ENCODE data around the gene GABRG1.

GABRG1 gene

GRCh38 chr4:46123913-46124755 is at the start of gene GABRG1:
Gene GABRG1, minus strand, starts transcription at chr4:46124054. Its CDS starts 141 bp downstream, at chr4:46123913.
- no peak for DNase-seq

GRCh38 chr4:46146993-46147392 is 23.1 kb upstream of the GABRG1 start:
- no peak for DNase-seq

GRCh38 chr4:46131498-46132057 is 7.7 kb upstream of the GABRG1 start:
- no peak for DNase-seq

DNA sequence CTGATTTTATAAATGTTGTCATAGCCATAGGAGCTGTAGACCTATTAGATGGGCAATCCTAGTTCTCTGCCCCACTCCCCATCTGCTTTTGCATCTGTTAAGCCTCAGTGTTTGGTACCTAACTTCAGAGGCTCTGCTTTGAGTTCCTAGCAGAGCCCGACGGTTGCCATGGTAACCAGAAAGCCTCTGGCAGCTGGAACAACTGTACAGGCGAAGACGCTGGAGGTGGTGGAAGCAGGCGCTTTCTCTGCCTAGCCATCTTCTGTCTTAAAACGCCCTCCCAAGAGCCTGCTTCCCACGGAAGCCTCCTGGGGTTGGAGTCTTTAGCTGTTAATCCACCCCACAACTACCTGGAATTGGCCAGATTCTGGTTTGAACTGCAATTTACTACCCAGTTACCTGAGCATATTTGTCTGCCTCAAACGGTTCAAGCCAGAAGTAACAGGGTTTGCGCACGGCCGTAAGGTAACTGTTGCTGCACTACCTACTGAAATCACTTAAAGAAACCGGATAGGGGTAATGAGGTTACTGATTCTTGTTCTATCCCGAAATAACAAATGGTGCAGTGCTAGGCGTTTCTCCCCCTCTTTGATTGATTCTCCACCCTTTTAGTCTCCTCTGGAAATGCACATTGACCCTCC is 1.0 kb upstream of the GABRG1 start:
- no peak for DNase-seq

- no peak for DNase-seq
Observed at GRCh38 chr4:46081674-46082073, 42.2 kb downstream of the GABRG1 start.

DNA sequence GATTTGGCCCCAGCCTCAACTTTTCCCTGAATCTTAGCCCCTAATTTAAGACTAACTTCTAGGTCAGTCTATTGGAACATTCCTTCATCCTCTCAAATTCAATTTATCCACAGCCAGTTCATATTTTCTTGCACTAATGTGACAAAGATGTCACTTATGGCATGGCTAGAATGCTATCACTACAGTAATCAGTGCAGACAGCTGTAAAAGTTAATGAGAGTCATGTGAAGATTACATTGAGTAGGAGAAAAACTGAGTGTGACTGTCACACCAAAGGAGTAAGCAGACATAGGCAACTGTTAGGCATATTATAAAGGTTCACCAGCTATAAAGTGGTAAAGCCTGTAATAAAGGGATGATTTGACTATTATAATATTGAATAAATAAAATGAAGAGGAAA is 42.6 kb downstream of the GABRG1 start:
- DNase-seq: no peak

- no peak for DNase-seq
Observed at GRCh38 chr4:46073778-46074177, 50.1 kb downstream of the GABRG1 start.

DNA sequence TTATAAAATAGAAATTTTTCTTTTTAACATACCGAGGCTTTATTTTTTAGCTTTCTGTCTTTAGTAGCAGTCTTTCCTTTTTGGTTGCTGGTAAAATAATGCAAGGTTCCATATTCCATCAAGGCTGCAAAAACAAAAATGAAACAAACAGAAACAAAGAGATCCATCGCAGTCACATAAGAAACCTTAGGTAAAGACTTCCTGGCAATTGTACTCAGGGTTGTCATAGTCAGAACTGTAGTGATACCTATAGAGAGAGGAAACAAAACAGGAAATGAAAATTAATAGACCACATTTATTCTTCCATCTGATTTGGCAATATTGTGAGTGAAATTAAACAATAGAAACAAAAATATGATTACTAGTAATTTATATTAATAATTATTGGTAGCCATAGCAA is 72.5 kb downstream of the GABRG1 start:
- no peak for DNase-seq

GRCh38 chr4:46032056-46032455 is 91.8 kb downstream of the GABRG1 start:
- no peak for DNase-seq

- no peak for DNase-seq
Observed at GRCh38 chr4:46016306-46016705, 107.5 kb downstream of the GABRG1 start.

GRCh38 chr4:45992728-45993127 is 131.1 kb downstream of the GABRG1 start:
- DNase-seq: no peak

- no peak for DNase-seq
Observed at GRCh38 chr4:45989775-45990174, 134.1 kb downstream of the GABRG1 start.

GRCh38 chr4:45987858-45988257 is 136.0 kb downstream of the GABRG1 start:
- DNase-seq: no peak
